Measurements from ENCODE around the gene PCDHB5. TPM values are rescaled to one million over a fixed set of nuclear protein-coding genes. Genes with fewer than 3 reads are reported as not detected.
"Not testable (repeated sequence)": the region's sequence is repeated elsewhere in the genome, so short reads cannot be mapped to it uniquely, and the experiment has no call there.

Gene PCDHB5
- total RNA-seq, 2 donors from 2014 or later: 0.10 to 0.66 TPM

GRCh38 chr5:141150224-141150992 is 15.4 kb downstream of the PCDHB5 start:
- no peak overlapping the region for H3K9ac ChIP-seq (ENCODE audit: low read depth in 2 of 2, low read length in 2 of 2)
- no peaks in the 10 kb centered on the region for H3K36me3 ChIP-seq
- no peak overlapping the region for H3K27ac ChIP-seq
- H3K9me3 ChIP-seq: no peaks in the 10 kb centered on the region
- no peak for DNase-seq
- TF ChIP-seq CTCF (IDR thresholded peaks at IDR 0.05): no peak
- no peaks in the 10 kb centered on the region for H3K27me3 ChIP-seq
- no peak overlapping the region for H3K4me3 ChIP-seq
- intact Hi-C loops (cut with DNase I): no loop called here
- no peaks in the 10 kb centered on the region for H3K4me1 ChIP-seq

GRCh38 chr5:141150993-141151325 is 16.0 kb downstream of the PCDHB5 start:
- Histone ChIP-seq H3K4me1 (no peaks in the 10 kb centered on the region), H3K36me3 (no peaks in the 10 kb centered on the region), H3K4me3 (no peak overlapping the region), H3K27ac (no peak overlapping the region), H3K27me3 (no peaks in the 10 kb centered on the region), H3K9me3 (no peaks in the 10 kb centered on the region), H3K9ac (ENCODE audit: low read depth in 2 of 2, low read length in 2 of 2) (no peak overlapping the region)
- intact Hi-C loops (cut with DNase I): no loop called here
- no peak for TF ChIP-seq CTCF (IDR thresholded peaks at IDR 0.05)
- no peak for DNase-seq

GRCh38 chr5:141151632-141152031 is 16.6 kb downstream of the PCDHB5 start:
- intact Hi-C loops (cut with DNase I); H3K9me3 ChIP-seq; H3K9ac ChIP-seq (ENCODE audit: low read depth in 2 of 2, low read length in 2 of 2); DNase-seq; H3K27ac ChIP-seq; H3K4me3 ChIP-seq; H3K27me3 ChIP-seq; H3K36me3 ChIP-seq; H3K4me1 ChIP-seq: not testable (repeated sequence)

GRCh38 chr5:141152096-141152495 is 17.1 kb downstream of the PCDHB5 start:
- H3K36me3 ChIP-seq; intact Hi-C loops (cut with DNase I); DNase-seq; H3K27me3 ChIP-seq; H3K27ac ChIP-seq; H3K9ac ChIP-seq (ENCODE audit: low read depth in 2 of 2, low read length in 2 of 2); H3K4me3 ChIP-seq; H3K9me3 ChIP-seq; H3K4me1 ChIP-seq: not testable (repeated sequence)

- TF ChIP-seq CTCF (IDR thresholded peaks at IDR 0.05): no peak
- H3K27ac ChIP-seq: no peak overlapping the region
- no peaks in the 10 kb centered on the region for H3K4me1 ChIP-seq
- H3K4me3 ChIP-seq: no peak overlapping the region
- H3K9ac ChIP-seq (ENCODE audit: low read depth in 2 of 2, low read length in 2 of 2): no peak overlapping the region
- no peaks in the 10 kb centered on the region for H3K36me3 ChIP-seq
- no peak for DNase-seq
- no peaks in the 10 kb centered on the region for H3K27me3 ChIP-seq
- H3K9me3 ChIP-seq: no peaks in the 10 kb centered on the region
- intact Hi-C loops (cut with DNase I): no loop called here
These were observed 20.8 kb downstream of the PCDHB5 start for GRCh38 chr5:141155540-141156374.

- H3K27ac ChIP-seq; H3K9ac ChIP-seq (ENCODE audit: low read depth in 2 of 2, low read length in 2 of 2); H3K36me3 ChIP-seq; H3K4me3 ChIP-seq; intact Hi-C loops (cut with DNase I); H3K4me1 ChIP-seq; H3K27me3 ChIP-seq; DNase-seq; H3K9me3 ChIP-seq: not testable (repeated sequence)
These were observed 22.4 kb downstream of the PCDHB5 start for GRCh38 chr5:141157356-141157755.

GRCh38 chr5:141157901-141158300 is 22.9 kb downstream of the PCDHB5 start:
- H3K4me3 ChIP-seq; intact Hi-C loops (cut with DNase I); H3K27me3 ChIP-seq; H3K4me1 ChIP-seq; H3K9me3 ChIP-seq; H3K27ac ChIP-seq; DNase-seq; H3K36me3 ChIP-seq; H3K9ac ChIP-seq (ENCODE audit: low read depth in 2 of 2, low read length in 2 of 2): not testable (repeated sequence)

Data from colonic mucosa (tissue), 4 donors.